Neuronal stem cell (in vitro differentiated cells): ENCODE data around the gene LILRA5.

Experiments used
- DNase-seq: peaks from one replicate; pipeline ENCODE4 v3.0.0-alpha.2; 2013; ENCODE audit warnings: low spot score
- H2AFZ ChIP-seq: one replicate; pipeline ENCODE4 v1.6.1; 2013; ENCODE audit warnings: mild to moderate bottlenecking, low read length, inconsistent platforms
- H2AK5ac ChIP-seq: 2 replicates; pipeline ENCODE4 v1.6.1; 2013; ENCODE audit warnings: low read depth, mild to moderate bottlenecking, inconsistent platforms, low read length, moderate library complexity, mixed read lengths
- H2BK120ac ChIP-seq: 2 replicates; pipeline ENCODE4 v1.6.1; 2013; ENCODE audit warnings: low read depth, mild to moderate bottlenecking, inconsistent platforms, low read length, moderate library complexity, mixed read lengths
- H2BK12ac ChIP-seq: one replicate; pipeline ENCODE4 v1.6.1; 2013; ENCODE audit warnings: low read length, inconsistent platforms
- H2BK15ac ChIP-seq: 2 replicates; pipeline ENCODE4 v1.6.1; 2013; ENCODE audit warnings: mild to moderate bottlenecking, low read length, inconsistent platforms, mixed read lengths
- H2BK5ac ChIP-seq: one replicate; pipeline ENCODE4 v1.6.1; 2013; ENCODE audit warnings: inconsistent platforms, mild to moderate bottlenecking, low read length, moderate library complexity
- H3K14ac ChIP-seq: one replicate; pipeline ENCODE4 v1.6.1; 2013; ENCODE audit warnings: low read length, inconsistent platforms
- H3K18ac ChIP-seq: 2 replicates; pipeline ENCODE4 v1.6.1; 2013; ENCODE audit warnings: low read length, inconsistent platforms
- H3K23ac ChIP-seq: 2 replicates; pipeline ENCODE4 v1.6.1; 2013; ENCODE audit warnings: low read depth, mild to moderate bottlenecking, mixed read lengths, low read length, inconsistent platforms; ENCODE audit not compliant: poor library complexity
- H3K27ac ChIP-seq: replicated peaks from 3 replicates; pipeline ENCODE4 v1.5.1; 2013; ENCODE audit warnings: low read length, inconsistent platforms
- H3K27me3 ChIP-seq, 3 experiments: 2 replicates each; pipeline ENCODE4 v1.6.1; 2013; ENCODE audit warnings: low read length in 3 of 3, mild to moderate bottlenecking in 2 of 3, inconsistent platforms in 1 of 3, low read depth in 1 of 3, mixed read lengths in 1 of 3, moderate library complexity in 1 of 3; ENCODE audit not compliant: control insufficient read depth in 3 of 3, insufficient read depth in 3 of 3
- H3K36me3 ChIP-seq, 2 donors: replicated peaks in 1 of 2; 2 replicates each; pipeline ENCODE4 v1.6.1; 2013; ENCODE audit warnings: low read length in 2 of 2; ENCODE audit not compliant: control insufficient read depth in 2 of 2, insufficient read depth in 2 of 2
- H3K4ac ChIP-seq: 2 replicates; pipeline ENCODE4 v1.6.1; 2013; ENCODE audit warnings: inconsistent platforms, mild to moderate bottlenecking, low read length, moderate library complexity
- H3K4me1 ChIP-seq, 2 donors: 1 replicate in 1 of 2; 2 replicates in 1 of 2; pipeline ENCODE4 v1.6.1; 2013; ENCODE audit warnings: low read length in 2 of 2, low read depth in 1 of 2; ENCODE audit not compliant: control insufficient read depth in 2 of 2, insufficient read depth in 1 of 2
- H3K4me2 ChIP-seq: one replicate; pipeline ENCODE4 v1.6.1; 2013; ENCODE audit warnings: mild to moderate bottlenecking, low read length, inconsistent platforms; ENCODE audit not compliant: insufficient read depth, poor library complexity, severe bottlenecking
- H3K4me3 ChIP-seq, 2 donors: 2 replicates each; pipeline ENCODE4 v1.5.1; 2013; ENCODE audit warnings: low read length in 2 of 2, mild to moderate bottlenecking in 2 of 2, inconsistent platforms in 1 of 2, moderate library complexity in 1 of 2
- H3K79me1 ChIP-seq: one replicate; pipeline ENCODE4 v1.6.1; 2013; ENCODE audit warnings: low read depth, mild to moderate bottlenecking, inconsistent platforms, low read length, moderate library complexity
- H3K9ac ChIP-seq: one replicate; pipeline ENCODE4 v1.6.1; 2013; ENCODE audit warnings: mild to moderate bottlenecking, low read depth, low read length, inconsistent platforms; ENCODE audit not compliant: poor library complexity
- H3K9me3 ChIP-seq, 2 donors: replicated peaks in 1 of 2; 2 replicates each; pipeline versions ENCODE3 to v1.6.1; 2013; ENCODE audit warnings: low read length in 2 of 2, mild to moderate bottlenecking in 2 of 2, inconsistent platforms in 1 of 2, low read depth in 1 of 2, mixed read lengths in 1 of 2, moderate library complexity in 1 of 2; ENCODE audit not compliant: control insufficient read depth in 2 of 2, insufficient read depth in 1 of 2
- H4K8ac ChIP-seq: one replicate; pipeline ENCODE4 v1.6.1; 2013; ENCODE audit warnings: low read depth, mild to moderate bottlenecking, inconsistent platforms, low read length, moderate library complexity
- H4K91ac ChIP-seq: one replicate; pipeline ENCODE4 v1.6.1; 2013; ENCODE audit warnings: low read length, low read depth, mild to moderate bottlenecking, inconsistent platforms; ENCODE audit not compliant: poor library complexity
- WGBS, 2 donors: extraction: QIAGEN DNeasy Blood & Tissue Kit; methylation state at CpG; one replicate each; pipeline ENCODE4 v1.1.7; 2013; ENCODE audit warnings: missing lambda C conversion rate in 2 of 2, mixed read lengths in 1 of 2; ENCODE audit not compliant: insufficient read length in 2 of 2, insufficient replicate concordance in 1 of 2; ENCODE audit errors: extremely low coverage in 2 of 2; 5-methylcytosine and 5-hydroxymethylcytosine counted together

Gene LILRA5

GRCh38 chr19:54335164-54335563 is 22.2 kb upstream of the LILRA5 start:
- no peak overlapping the region for H4K8ac ChIP-seq
- H3K9me3 ChIP-seq: no peaks in the 10 kb centered on the region
- peaks cover 0 to 3% of the 10 kb centered on the region in 2 donors for H3K4me1 ChIP-seq
- H4K91ac ChIP-seq: no peak overlapping the region
- no peak for DNase-seq
- WGBS, 2 donors: no CpG with 5 or more reads among the region's 5 CpGs
- H2BK5ac ChIP-seq: no peak overlapping the region
- H3K18ac ChIP-seq: no peak overlapping the region
- H3K79me1 ChIP-seq: no peaks in the 10 kb centered on the region
- no peak overlapping the region for H3K4me2 ChIP-seq
- no peak overlapping the region for H3K9ac ChIP-seq
- no peak overlapping the region for H2BK120ac ChIP-seq
- H3K36me3 ChIP-seq: no peaks in the 10 kb centered on the region
- H3K14ac ChIP-seq: no peak overlapping the region
- no peak overlapping the region for H3K27ac ChIP-seq
- no peak overlapping the region for H3K23ac ChIP-seq
- peaks cover 0 to 13% (median 0%) of the 10 kb centered on the region in 3 experiments for H3K27me3 ChIP-seq
- no peak overlapping the region for H3K4ac ChIP-seq
- no peak overlapping the region for H2BK12ac ChIP-seq
- H3K4me3 ChIP-seq: no peak overlapping the region
- no peak overlapping the region for H2BK15ac ChIP-seq
- H2AK5ac ChIP-seq: no peak overlapping the region
- peak overlapping the region; percentile 8 for H2AFZ ChIP-seq

DNA sequence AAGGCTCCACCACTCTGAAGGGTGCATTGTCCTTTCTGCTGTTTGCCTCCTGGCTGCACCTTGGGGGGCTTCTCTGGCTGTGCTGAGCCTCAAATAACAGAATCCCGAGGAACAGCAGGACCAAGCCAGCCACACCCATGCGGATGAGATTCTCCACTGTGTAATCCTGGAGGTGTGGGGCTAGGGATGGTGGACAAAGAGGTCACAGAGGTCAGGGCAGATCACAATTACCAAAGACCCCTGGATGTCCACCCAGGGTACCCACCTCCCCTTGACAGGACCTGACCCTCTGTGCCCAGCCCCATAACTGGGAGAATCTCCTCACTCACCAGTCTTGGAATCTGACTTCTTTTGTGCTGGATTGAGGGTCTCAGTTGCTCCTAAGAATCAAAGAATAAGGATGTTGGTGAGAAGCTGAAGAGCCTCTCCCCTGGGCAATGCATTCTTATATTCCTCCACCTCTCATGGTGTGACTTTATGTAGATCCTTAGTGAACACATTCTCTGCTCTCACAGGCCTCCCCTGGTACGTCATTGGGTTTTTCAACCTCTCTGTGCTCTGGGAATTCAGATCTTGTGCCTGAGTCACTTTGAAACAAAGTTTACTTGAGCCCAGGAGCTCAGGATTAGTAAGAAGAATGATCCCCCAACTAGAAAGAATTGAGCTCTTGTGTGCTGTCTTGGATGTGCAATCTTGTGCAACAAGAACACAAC is 20.8 kb upstream of the LILRA5 start:
- Histone ChIP-seq H3K23ac (no peak overlapping the region), H3K4me1 (peaks cover 0 to 3% of the 10 kb centered on the region in 2 donors), H3K27me3 (peaks cover 0 to 8% (median 0%) of the 10 kb centered on the region in 3 experiments), H3K9ac (no peak overlapping the region), H3K18ac (no peak overlapping the region), H4K91ac (no peak overlapping the region), H2BK15ac (no peak overlapping the region), H4K8ac (no peak overlapping the region), H3K36me3 (no peaks in the 10 kb centered on the region), H3K9me3 (no peaks in the 10 kb centered on the region), H2AFZ (no peak overlapping the region), H3K79me1 (no peaks in the 10 kb centered on the region), H2AK5ac (no peak overlapping the region), H2BK12ac (no peak overlapping the region), H2BK5ac (no peak overlapping the region), H3K14ac (no peak overlapping the region), H3K4me2 (no peak overlapping the region), H3K4ac (no peak overlapping the region), H3K4me3 (no peak overlapping the region), H2BK120ac (no peak overlapping the region), H3K27ac (no peak overlapping the region)
- WGBS, 2 donors: no CpG with 5 or more reads among the region's 3 CpGs
- DNase-seq: no peak

- H3K18ac ChIP-seq: peak overlapping the region; percentile 8
- no peak overlapping the region for H2AFZ ChIP-seq
- H4K8ac ChIP-seq: no peak overlapping the region
- H2BK5ac ChIP-seq: no peak overlapping the region
- no peak overlapping the region for H3K27ac ChIP-seq
- no peak overlapping the region for H3K4ac ChIP-seq
- H2AK5ac ChIP-seq: no peak overlapping the region
- no peaks in the 10 kb centered on the region for H3K36me3 ChIP-seq
- no peak overlapping the region for H3K9ac ChIP-seq
- H3K27me3 ChIP-seq: peaks cover 0 to 8% (median 0%) of the 10 kb centered on the region in 3 experiments
- H3K4me1 ChIP-seq: peaks cover 0 to 3% of the 10 kb centered on the region in 2 donors
- no peak overlapping the region for H2BK15ac ChIP-seq
- H3K23ac ChIP-seq: no peak overlapping the region
- no peaks in the 10 kb centered on the region for H3K79me1 ChIP-seq
- H3K14ac ChIP-seq: no peak overlapping the region
- no CpG with 5 or more reads among the region's 7 CpGs for WGBS, 2 donors
- H2BK12ac ChIP-seq: no peak overlapping the region
- H3K4me3 ChIP-seq: no peak overlapping the region
- no peak overlapping the region for H4K91ac ChIP-seq
- DNase-seq: no peak
- no peak overlapping the region for H3K4me2 ChIP-seq
- no peaks in the 10 kb centered on the region for H3K9me3 ChIP-seq
- H2BK120ac ChIP-seq: no peak overlapping the region
These were observed 19.2 kb upstream of the LILRA5 start for GRCh38 chr19:54332149-54332548.

GRCh38 chr19:54331626-54332025 is 18.7 kb upstream of the LILRA5 start:
- WGBS, 2 donors: no CpG with 5 or more reads among the region's 7 CpGs
- Histone ChIP-seq H3K18ac (no peak overlapping the region), H3K4me3 (peak overlapping the region in 1 of 2 donors; percentile 36), H2BK120ac (no peak overlapping the region), H2AK5ac (no peak overlapping the region), H3K14ac (no peak overlapping the region), H3K23ac (no peak overlapping the region), H4K91ac (no peak overlapping the region), H2AFZ (no peak overlapping the region), H3K27ac (no peak overlapping the region), H3K4ac (no peak overlapping the region), H3K79me1 (no peaks in the 10 kb centered on the region), H3K9ac (no peak overlapping the region), H3K4me1 (peaks cover 0 to 2% of the 10 kb centered on the region in 2 donors), H3K36me3 (no peaks in the 10 kb centered on the region), H3K9me3 (no peaks in the 10 kb centered on the region), H3K27me3 (peaks cover 0 to 8% (median 0%) of the 10 kb centered on the region in 3 experiments), H2BK12ac (no peak overlapping the region), H2BK15ac (no peak overlapping the region), H2BK5ac (no peak overlapping the region), H4K8ac (peak overlapping the region; percentile 17), H3K4me2 (no peak overlapping the region)
- no peak for DNase-seq
